ENCODE measurements around the gene ALDH1A2. TPM values are rescaled to one million over a fixed set of nuclear protein-coding genes. Genes with fewer than 3 reads are reported as not detected.

ALDH1A2 gene
- total RNA-seq, 2 donors from 2014 or later: not detected

- Mint-ChIP-seq H3K36me3 (ENCODE audit: low read depth) (no peaks in the 10 kb centered on the region), H3K27me3 (ENCODE audit: insufficient read depth) (no peaks in the 10 kb centered on the region), H3K4me3 (no peak overlapping the region), H3K27ac (no peak overlapping the region), H3K4me1 (peaks cover 2% of the 10 kb centered on the region), H3K9me3 (no peaks in the 10 kb centered on the region)
- no peak for DNase-seq
- Histone ChIP-seq H3K4me3 (ENCODE audit: low read length) (no peak overlapping the region), H3K27me3 (ENCODE audit: control insufficient read depth, insufficient read depth, low read length, poor library complexity, severe bottlenecking) (no peaks in the 10 kb centered on the region), H3K9me3 (ENCODE audit: control insufficient read depth, low read length) (no peaks in the 10 kb centered on the region), H3K4me1 (ENCODE audit: control insufficient read depth, insufficient read depth, low read length) (no peaks in the 10 kb centered on the region), H3K36me3 (ENCODE audit: control insufficient read depth, insufficient read depth, low read length) (no peaks in the 10 kb centered on the region), H3K27ac (ENCODE audit: low read depth, low read length) (no peak overlapping the region), H3K9ac (ENCODE audit: extremely low read depth, low read length, poor library complexity, severe bottlenecking) (no peak overlapping the region)
- 85 to 97% methylated on average over 2 of the region's 2 CpGs for WGBS, 2 experiments (ENCODE audit: insufficient coverage in 1 of 2, insufficient read length in 1 of 2)
- TF ChIP-seq, protein P1, sequence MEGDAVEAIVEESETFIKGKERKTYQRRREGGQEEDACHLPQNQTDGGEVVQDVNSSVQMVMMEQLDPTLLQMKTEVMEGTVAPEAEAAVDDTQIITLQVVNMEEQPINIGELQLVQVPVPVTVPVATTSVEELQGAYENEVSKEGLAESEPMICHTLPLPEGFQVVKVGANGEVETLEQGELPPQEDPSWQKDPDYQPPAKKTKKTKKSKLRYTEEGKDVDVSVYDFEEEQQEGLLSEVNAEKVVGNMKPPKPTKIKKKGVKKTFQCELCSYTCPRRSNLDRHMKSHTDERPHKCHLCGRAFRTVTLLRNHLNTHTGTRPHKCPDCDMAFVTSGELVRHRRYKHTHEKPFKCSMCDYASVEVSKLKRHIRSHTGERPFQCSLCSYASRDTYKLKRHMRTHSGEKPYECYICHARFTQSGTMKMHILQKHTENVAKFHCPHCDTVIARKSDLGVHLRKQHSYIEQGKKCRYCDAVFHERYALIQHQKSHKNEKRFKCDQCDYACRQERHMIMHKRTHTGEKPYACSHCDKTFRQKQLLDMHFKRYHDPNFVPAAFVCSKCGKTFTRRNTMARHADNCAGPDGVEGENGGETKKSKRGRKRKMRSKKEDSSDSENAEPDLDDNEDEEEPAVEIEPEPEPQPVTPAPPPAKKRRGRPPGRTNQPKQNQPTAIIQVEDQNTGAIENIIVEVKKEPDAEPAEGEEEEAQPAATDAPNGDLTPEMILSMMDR (conservative IDR thresholded peaks at IDR 0.05): no peak
These were observed 42.6 kb upstream of the ALDH1A2 start for GRCh38 chr15:58108117-58108516.

- no peaks in the 10 kb centered on the region for H3K4me1 Mint-ChIP-seq
- H3K4me3 Mint-ChIP-seq: no peak overlapping the region
These were observed 38.0 kb upstream of the ALDH1A2 start for GRCh38 chr15:58103482-58103881.

DNA sequence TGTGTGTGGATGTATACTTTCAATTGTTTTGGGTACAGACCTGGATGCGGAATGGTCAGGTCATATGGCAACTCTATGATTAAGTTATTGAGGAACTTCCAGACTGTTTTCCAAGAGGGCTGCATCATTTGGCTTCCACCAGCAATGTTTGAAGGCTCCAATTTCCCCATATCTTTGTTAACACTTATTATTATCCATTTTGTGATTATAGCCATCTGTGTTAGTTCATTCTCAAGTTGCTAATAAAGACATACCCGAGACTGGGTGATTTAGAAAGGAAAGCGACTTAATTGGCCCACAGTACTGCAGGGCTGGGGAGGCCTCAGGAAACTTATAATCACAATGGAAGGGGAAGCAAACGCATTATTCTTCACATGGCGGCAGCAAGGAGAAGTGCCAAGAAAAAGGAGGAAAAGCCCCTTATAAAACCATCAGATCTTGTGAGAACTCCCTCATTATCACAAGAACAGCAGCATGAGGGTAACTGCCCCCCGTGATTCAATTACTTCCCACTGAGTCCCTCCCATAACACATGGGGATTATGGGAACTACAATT is 31.1 kb upstream of the ALDH1A2 start:
- 85 to 87% methylated on average over 4 to 6 of the region's 6 CpGs for WGBS, 2 experiments (ENCODE audit: insufficient coverage in 1 of 2, insufficient read length in 1 of 2)
- no peak for DNase-seq
- peaks cover 2% of the 10 kb centered on the region for H3K9me3 Mint-ChIP-seq
- H3K27me3 ChIP-seq (ENCODE audit: control insufficient read depth, insufficient read depth, low read length, poor library complexity, severe bottlenecking): no peaks in the 10 kb centered on the region
- no peak overlapping the region for H3K27ac Mint-ChIP-seq
- no peaks in the 10 kb centered on the region for H3K9me3 ChIP-seq (ENCODE audit: control insufficient read depth, low read length)
- H3K27ac ChIP-seq (ENCODE audit: low read depth, low read length): no peak overlapping the region
- no peaks in the 10 kb centered on the region for H3K36me3 Mint-ChIP-seq (ENCODE audit: low read depth)
- peaks cover 5% of the 10 kb centered on the region for H3K27me3 Mint-ChIP-seq (ENCODE audit: insufficient read depth)
- H3K36me3 ChIP-seq (ENCODE audit: control insufficient read depth, insufficient read depth, low read length): no peaks in the 10 kb centered on the region
- no peak overlapping the region for H3K4me3 ChIP-seq (ENCODE audit: low read length)
- no peaks in the 10 kb centered on the region for H3K4me1 ChIP-seq (ENCODE audit: control insufficient read depth, insufficient read depth, low read length)
- no peaks in the 10 kb centered on the region for H3K4me1 Mint-ChIP-seq
- H3K9ac ChIP-seq (ENCODE audit: extremely low read depth, low read length, poor library complexity, severe bottlenecking): no peak overlapping the region
- no peak overlapping the region for H3K4me3 Mint-ChIP-seq
- TF ChIP-seq, protein P1 (conservative IDR thresholded peaks at IDR 0.05): no peak

More at GRCh38 chr15:58103482-58103881, 38.0 kb upstream of the ALDH1A2 start:
- Histone ChIP-seq H3K36me3 (ENCODE audit: control insufficient read depth, insufficient read depth, low read length) (no peaks in the 10 kb centered on the region), H3K9me3 (ENCODE audit: control insufficient read depth, low read length) (no peaks in the 10 kb centered on the region), H3K4me1 (ENCODE audit: control insufficient read depth, insufficient read depth, low read length) (no peaks in the 10 kb centered on the region), H3K27ac (ENCODE audit: low read depth, low read length) (no peak overlapping the region), H3K4me3 (ENCODE audit: low read length) (no peak overlapping the region), H3K27me3 (ENCODE audit: control insufficient read depth, insufficient read depth, low read length, poor library complexity, severe bottlenecking) (no peaks in the 10 kb centered on the region), H3K9ac (ENCODE audit: extremely low read depth, low read length, poor library complexity, severe bottlenecking) (no peak overlapping the region)
- no peak for DNase-seq
- Mint-ChIP-seq H3K27me3 (ENCODE audit: insufficient read depth) (no peaks in the 10 kb centered on the region), H3K36me3 (ENCODE audit: low read depth) (no peaks in the 10 kb centered on the region), H3K9me3 (no peaks in the 10 kb centered on the region), H3K27ac (no peak overlapping the region)
- TF ChIP-seq, protein P1 (conservative IDR thresholded peaks at IDR 0.05): no peak
